ENCODE data around the gene AP5Z1. TPM values are rescaled to one million over a fixed set of nuclear protein-coding genes. Genes with fewer than 3 reads are reported as not detected.

Gene AP5Z1
- polyA plus RNA-seq, 1 of the 3 experiments (the other 2 are of a cell fraction), result 29.5 TPM

DNA sequence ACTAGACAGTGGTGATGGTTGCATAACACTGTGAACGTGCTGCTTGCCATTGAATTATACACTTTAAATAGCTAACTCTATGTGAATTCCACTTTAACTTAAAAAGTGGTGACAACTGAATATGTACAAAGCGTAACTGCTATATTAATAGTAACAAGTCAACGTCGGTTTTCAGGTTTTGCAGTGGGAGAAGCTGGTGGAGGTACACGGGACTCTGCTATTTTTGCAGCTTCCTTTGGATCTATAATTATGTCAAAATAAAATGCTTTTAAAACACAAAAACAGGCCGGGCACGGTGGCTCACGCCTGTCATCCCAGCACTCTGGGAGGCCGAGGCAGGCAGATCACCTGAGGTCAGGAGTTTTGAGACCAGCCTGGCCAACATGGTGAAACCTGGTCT is 21.0 kb downstream of the AP5Z1 start:
- Histone ChIP-seq H3K36me3 (replicated peaks in 1 of 2; ENCODE audit: control insufficient read depth in 1 of 2, insufficient read depth in 2 of 2, low read length in 1 of 2) (peaks cover 9 to 14% of the 10 kb centered on the region in 2 experiments), H3K27ac (ENCODE audit: low read depth in 2 of 2, low read length in 1 of 2) (no peak overlapping the region), H3K4me1 (ENCODE audit: control insufficient read depth in 1 of 2, insufficient read depth in 2 of 2, low read depth in 1 of 2, low read length in 1 of 2) (peaks cover 0 to 9% of the 10 kb centered on the region in 2 experiments; a peak in 1 of 4 replicates), H3K9ac (no peak overlapping the region), H3K79me2 (ENCODE audit: insufficient read depth) (no peaks in the 10 kb centered on the region), H2AFZ (ENCODE audit: low read depth) (no peak overlapping the region), H3K4me3 (ENCODE audit: low read depth in 2 of 2, low read length in 1 of 2) (no peak overlapping the region), H3K27me3 (ENCODE audit: insufficient read depth) (no peaks in the 10 kb centered on the region), H3F3A (replicated peaks; ENCODE audit: insufficient read depth) (no peaks in the 10 kb centered on the region), H3K9me2 (no peaks in the 10 kb centered on the region), H3K9me3 (no peaks in the 10 kb centered on the region), H4K20me1 (ENCODE audit: insufficient read depth) (no peaks in the 10 kb centered on the region), H3K4me2 (no peak overlapping the region)
- CTCF ChIA-PET, result interaction anchor here (0.6 to 6.1 kb wide), 9 partner anchors 9 to 289 kb away, joined by 3 to 98 read pairs (median 14); partner anchors contain the start of genes AP5Z1 and RADIL
- POLR2A ChIA-PET, result interaction anchor here (0.6 kb wide), 1 partner anchor 35 kb away, joined by 3 read pairs; no protein-coding TSS in a partner anchor
- no peak for DNase-seq
- TF ChIP-seq RXRA (IDR thresholded peaks at IDR 0.05; ENCODE audit: borderline replicate concordance, low read depth), result no peak
- no peak for TF ChIP-seq SIN3A (IDR thresholded peaks at IDR 0.05; ENCODE audit: borderline replicate concordance, low read depth, low read length)
- TF ChIP-seq, protein P1, sequence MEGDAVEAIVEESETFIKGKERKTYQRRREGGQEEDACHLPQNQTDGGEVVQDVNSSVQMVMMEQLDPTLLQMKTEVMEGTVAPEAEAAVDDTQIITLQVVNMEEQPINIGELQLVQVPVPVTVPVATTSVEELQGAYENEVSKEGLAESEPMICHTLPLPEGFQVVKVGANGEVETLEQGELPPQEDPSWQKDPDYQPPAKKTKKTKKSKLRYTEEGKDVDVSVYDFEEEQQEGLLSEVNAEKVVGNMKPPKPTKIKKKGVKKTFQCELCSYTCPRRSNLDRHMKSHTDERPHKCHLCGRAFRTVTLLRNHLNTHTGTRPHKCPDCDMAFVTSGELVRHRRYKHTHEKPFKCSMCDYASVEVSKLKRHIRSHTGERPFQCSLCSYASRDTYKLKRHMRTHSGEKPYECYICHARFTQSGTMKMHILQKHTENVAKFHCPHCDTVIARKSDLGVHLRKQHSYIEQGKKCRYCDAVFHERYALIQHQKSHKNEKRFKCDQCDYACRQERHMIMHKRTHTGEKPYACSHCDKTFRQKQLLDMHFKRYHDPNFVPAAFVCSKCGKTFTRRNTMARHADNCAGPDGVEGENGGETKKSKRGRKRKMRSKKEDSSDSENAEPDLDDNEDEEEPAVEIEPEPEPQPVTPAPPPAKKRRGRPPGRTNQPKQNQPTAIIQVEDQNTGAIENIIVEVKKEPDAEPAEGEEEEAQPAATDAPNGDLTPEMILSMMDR (IDR thresholded peaks at IDR 0.05), result no peak
- TF ChIP-seq ELF1 (IDR thresholded peaks at IDR 0.05), result no peak
- no peak for TF ChIP-seq POLR2AphosphoS5 (IDR thresholded peaks at IDR 0.05; ENCODE audit: low read depth, low read length)
- TF ChIP-seq FOXM1 (IDR thresholded peaks at IDR 0.05; ENCODE audit: low read depth), result no peak
- TF ChIP-seq RAD21 (IDR thresholded peaks at IDR 0.05; ENCODE audit: low read length), result no peak
- TF ChIP-seq EZH2phosphoT487 (IDR thresholded peaks at IDR 0.05; ENCODE audit: borderline replicate concordance, low read depth), result no peak
- TF ChIP-seq, protein P2, sequence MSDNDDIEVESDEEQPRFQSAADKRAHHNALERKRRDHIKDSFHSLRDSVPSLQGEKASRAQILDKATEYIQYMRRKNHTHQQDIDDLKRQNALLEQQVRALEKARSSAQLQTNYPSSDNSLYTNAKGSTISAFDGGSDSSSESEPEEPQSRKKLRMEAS (IDR thresholded peaks at IDR 0.05; ENCODE audit: low read depth), result no peak
- TF ChIP-seq, protein P3, sequence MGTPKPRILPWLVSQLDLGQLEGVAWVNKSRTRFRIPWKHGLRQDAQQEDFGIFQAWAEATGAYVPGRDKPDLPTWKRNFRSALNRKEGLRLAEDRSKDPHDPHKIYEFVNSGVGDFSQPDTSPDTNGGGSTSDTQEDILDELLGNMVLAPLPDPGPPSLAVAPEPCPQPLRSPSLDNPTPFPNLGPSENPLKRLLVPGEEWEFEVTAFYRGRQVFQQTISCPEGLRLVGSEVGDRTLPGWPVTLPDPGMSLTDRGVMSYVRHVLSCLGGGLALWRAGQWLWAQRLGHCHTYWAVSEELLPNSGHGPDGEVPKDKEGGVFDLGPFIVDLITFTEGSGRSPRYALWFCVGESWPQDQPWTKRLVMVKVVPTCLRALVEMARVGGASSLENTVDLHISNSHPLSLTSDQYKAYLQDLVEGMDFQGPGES (IDR thresholded peaks at IDR 0.05; ENCODE audit: low read depth, low read length), result no peak
- TF ChIP-seq RCOR1 (IDR thresholded peaks at IDR 0.05; ENCODE audit: low read length), result no peak
- TF ChIP-seq FOSL2 (IDR thresholded peaks at IDR 0.05; ENCODE audit: borderline replicate concordance, low read depth), result no peak
- WGBS (ENCODE audit: low lambda C conversion rate), result 94% methylated on average over 9 of the region's 9 CpGs

Data from SK-N-SH (cell line).